HCT116 (cell line): ENCODE data around the gene ZCCHC3. TPM values are rescaled to one million over a fixed set of nuclear protein-coding genes. Genes with fewer than 3 reads are reported as not detected.

Experiments used
- ATAC-seq: fragments of 200-7000 bp; cut with Tn5 transposase; 2 replicates; pipeline ENCODE4 v1.9.1; 2020; ENCODE audit warnings: mild to moderate bottlenecking, moderate library complexity
- BruUV-seq: library from RNA; stranded (reverse); fragments of 400-500 nt; replicated peaks from 2 replicates; lab custom pipeline; 2021; lab: Mats Ljungman, UMichigan
- CTCF ChIA-PET: fragments of 300-600 bp; sonication (Branson Sonifier 250); formaldehyde crosslinking; loops from one replicate; lab custom pipeline; 2021; ENCODE audit warnings: antibody characterized with exemption; lab: Charles Lee
- POLR2A ChIA-PET: fragments of 300-600, 350-600 bp; sonication (Branson Sonifier 250); formaldehyde crosslinking; loops from one replicate; lab custom pipeline; 2021; ENCODE audit warnings: antibody characterized with exemption; lab: Charles Lee
- RAD21 ChIA-PET, 2 experiments: fragments of 300-600 bp; sonication (Branson Sonifier 250); formaldehyde crosslinking; loops; one replicate each; lab custom pipeline; 2023; ENCODE audit warnings: low total read pairs in 2 of 2; ENCODE audit not compliant: uncharacterized antibody in 2 of 2, unreplicated experiment in 2 of 2, low non-redundant PET in 1 of 2; lab: Charles Lee
- DNase-seq: peaks from one replicate; pipeline ENCODE4 v3.0.0-alpha.2; 2010; ENCODE audit warnings: low read depth, low spot score
- H2AFZ ChIP-seq: fragments of 200-600 bp; shearing (Covaris generic), sonication (generic); 2 replicates; pipeline ENCODE4 v1.6.1; 2017; ENCODE audit warnings: low read depth, mixed run types, mixed read lengths, antibody characterized with exemption, low read length; ENCODE audit not compliant: poor library complexity, severe bottlenecking
- H3K27ac ChIP-seq: 2 replicates; pipeline ENCODE4 v1.5.1; 2012; ENCODE audit warnings: low read depth, low read length
- H3K27me3 ChIP-seq: fragments of 200-600 bp; sonication (generic); 2 replicates; pipeline ENCODE4 v1.6.1; 2016; ENCODE audit warnings: mixed run types, low read length, mixed read lengths; ENCODE audit not compliant: insufficient read depth
- H3K36me3 ChIP-seq, 2 experiments: fragments of 200-500 bp in 1 of 2; fragments of 200-600 bp in 1 of 2; sonication (Bioruptor generic) in 1 of 2; sonication (generic) in 1 of 2; 2 replicates each; pipeline versions ENCODE4 v1.5.1 to v1.6.1; 2014 to 2016; ENCODE audit warnings: low read length in 2 of 2, inconsistent platforms in 1 of 2, mixed read lengths in 1 of 2, mixed run types in 1 of 2; ENCODE audit not compliant: insufficient read depth in 2 of 2, control insufficient read depth in 1 of 2
- H3K4me1 ChIP-seq, 2 experiments: fragments of 200-600 bp in 1 of 2; sonication (generic) in 1 of 2; 2 replicates each; pipeline versions ENCODE4 v1.5.1 to v1.6.1; 2012 to 2017; ENCODE audit warnings: low read length in 2 of 2, inconsistent platforms in 1 of 2, mild to moderate bottlenecking in 1 of 2, mixed read lengths in 1 of 2, mixed run types in 1 of 2, moderate library complexity in 1 of 2; ENCODE audit not compliant: insufficient read depth in 2 of 2, control insufficient read depth in 1 of 2
- H3K4me2 ChIP-seq: fragments of 200-600 bp; sonication (generic); 2 replicates; pipeline ENCODE4 v1.6.1; 2017; ENCODE audit warnings: mixed run types, low read length, mixed read lengths
- H3K4me3 ChIP-seq, 2 experiments: fragments of 200-600 bp in 1 of 2; sonication (generic) in 1 of 2; replicated peaks in 1 of 2; 2 replicates each; pipeline ENCODE4 v1.5.1; 2011 to 2016; ENCODE audit warnings: low read length in 2 of 2, control low read depth in 1 of 2, low read depth in 1 of 2, mild to moderate bottlenecking in 1 of 2, mixed read lengths in 1 of 2, mixed run types in 1 of 2
- H3K79me2 ChIP-seq: fragments of 200-600 bp; sonication (generic); 2 replicates; pipeline ENCODE4 v1.6.1; 2017; ENCODE audit warnings: mild to moderate bottlenecking, mixed run types, low read length, moderate library complexity, mixed read lengths; ENCODE audit not compliant: insufficient read depth
- H3K9ac ChIP-seq: fragments of 200-600 bp; sonication (generic); 2 replicates; pipeline ENCODE4 v1.6.1; 2016; ENCODE audit warnings: low read length, mixed read lengths
- H3K9me2 ChIP-seq: fragments of 200-600 bp; sonication (generic), shearing (Covaris generic); 2 replicates; pipeline ENCODE4 v1.6.1; 2017; ENCODE audit warnings: mixed run types, mild to moderate bottlenecking, moderate library complexity; ENCODE audit not compliant: insufficient read depth
- H3K9me3 ChIP-seq, 2 experiments: fragments of 200-500 bp in 1 of 2; fragments of 200-600 bp in 1 of 2; sonication (Bioruptor generic) in 1 of 2; sonication (generic) in 1 of 2; 2 replicates each; pipeline ENCODE4 v1.6.1; 2014 to 2017; ENCODE audit warnings: low read length in 2 of 2, mixed read lengths in 2 of 2, inconsistent platforms in 1 of 2, low read depth in 1 of 2, mild to moderate bottlenecking in 1 of 2, mixed run types in 1 of 2, moderate library complexity in 1 of 2; ENCODE audit not compliant: control insufficient read depth in 1 of 2, insufficient read depth in 1 of 2
- H4K20me1 ChIP-seq: fragments of 200-600 bp; sonication (generic), shearing (Covaris generic); 2 replicates; pipeline ENCODE4 v1.6.1; 2017; ENCODE audit warnings: mixed run types, mild to moderate bottlenecking, moderate library complexity; ENCODE audit not compliant: insufficient read depth
- CBX3 ChIP-seq: IDR thresholded peaks from 2 replicates; pipeline ENCODE4 v1.6.1; 2012; ENCODE audit warnings: low read depth
- CEBPB ChIP-seq: IDR thresholded peaks from 2 replicates; pipeline ENCODE4 v1.6.1; 2012; ENCODE audit warnings: low read depth
- EGR1 ChIP-seq: IDR thresholded peaks from 2 replicates; pipeline ENCODE4 v1.6.1; 2012; ENCODE audit warnings: low read depth
- ELF1 ChIP-seq: IDR thresholded peaks from 2 replicates; pipeline ENCODE4 v1.6.1; 2012; ENCODE audit warnings: low read depth, borderline replicate concordance
- EZH2 ChIP-seq: fragments of 200-600 bp; sonication (generic); IDR thresholded peaks from 2 replicates; pipeline ENCODE4 v1.6.1; 2017; ENCODE audit warnings: antibody characterized with exemption, mixed run types
- EZH2phosphoT487 ChIP-seq: fragments of 200-600 bp; IDR thresholded peaks from 2 replicates; pipeline ENCODE4 v1.6.1; 2018; ENCODE audit warnings: antibody characterized with exemption, borderline replicate concordance
- FOSL1 ChIP-seq: IDR thresholded peaks from 2 replicates; pipeline ENCODE4 v1.6.1; 2012; ENCODE audit warnings: low read depth
- JUND ChIP-seq: IDR thresholded peaks from 2 replicates; pipeline ENCODE4 v1.6.1; 2012
- RAD21 ChIP-seq: IDR thresholded peaks from 2 replicates; pipeline ENCODE4 v1.6.1; 2012; ENCODE audit warnings: low read depth, mild to moderate bottlenecking
- REST ChIP-seq: IDR thresholded peaks from 2 replicates; pipeline ENCODE4 v1.6.1; 2012; ENCODE audit warnings: low read depth
- SP1 ChIP-seq: IDR thresholded peaks from 2 replicates; pipeline ENCODE4 v1.6.1; 2012; ENCODE audit warnings: low read depth
- SRF ChIP-seq: IDR thresholded peaks from 2 replicates; pipeline ENCODE4 v1.6.1; 2012; ENCODE audit warnings: low read depth
- TCF7L2 ChIP-seq: IDR thresholded peaks from 2 replicates; pipeline ENCODE4 v1.7.0; 2011; ENCODE audit warnings: borderline replicate concordance, inconsistent platforms; ENCODE audit not compliant: insufficient read depth, insufficient read length; ENCODE audit errors: extremely low read depth
- YY1 ChIP-seq: IDR thresholded peaks from 2 replicates; pipeline ENCODE4 v1.6.1; 2011; ENCODE audit warnings: low read length, low read depth, moderate library complexity, mild to moderate bottlenecking; ENCODE audit not compliant: insufficient replicate concordance; ENCODE audit errors: extremely low read depth
- ZBTB33 ChIP-seq: IDR thresholded peaks from 2 replicates; pipeline ENCODE4 v1.6.1; 2011; ENCODE audit warnings: mild to moderate bottlenecking, low read length, moderate library complexity; ENCODE audit not compliant: insufficient replicate concordance; ENCODE audit errors: extremely low read depth
- ZFX ChIP-seq: fragments of 450-650 bp; IDR thresholded peaks from 2 replicates; pipeline ENCODE4 v1.6.1; 2017
- intact Hi-C: fragments of 100-400 bp; cut with micrococcal nuclease; formaldehyde crosslinking; loops from 2 replicates; pipeline ENCODE4 v1.10.0; 2022
- total RNA-seq: library from RNA; stranded (reverse); gene quantifications from one replicate; pipeline ENCODE4 v1.2.1, GENCODE V29; 2021; ENCODE audit not compliant: unreplicated experiment
- TF ChIP-seq, protein P1 (sequence below), 3 experiments: fragments of 200-600 bp in 1 of 3; sonication (generic) in 1 of 3; IDR thresholded peaks in 2 of 3; conservative IDR thresholded peaks in 1 of 3; 2 replicates each; pipeline ENCODE4 v1.5.1; 2012 to 2017; ENCODE audit warnings: low read depth in 2 of 3, low read length in 2 of 3, antibody characterized with exemption in 1 of 3, borderline replicate concordance in 1 of 3, control low read depth in 1 of 3, mild to moderate bottlenecking in 1 of 3, mixed read lengths in 1 of 3, mixed run types in 1 of 3, moderate library complexity in 1 of 3; ENCODE audit not compliant: insufficient read depth in 1 of 3

ZCCHC3 gene
- total RNA-seq, 1 experiment from 2014 or later, result 19.3 TPM

DNA sequence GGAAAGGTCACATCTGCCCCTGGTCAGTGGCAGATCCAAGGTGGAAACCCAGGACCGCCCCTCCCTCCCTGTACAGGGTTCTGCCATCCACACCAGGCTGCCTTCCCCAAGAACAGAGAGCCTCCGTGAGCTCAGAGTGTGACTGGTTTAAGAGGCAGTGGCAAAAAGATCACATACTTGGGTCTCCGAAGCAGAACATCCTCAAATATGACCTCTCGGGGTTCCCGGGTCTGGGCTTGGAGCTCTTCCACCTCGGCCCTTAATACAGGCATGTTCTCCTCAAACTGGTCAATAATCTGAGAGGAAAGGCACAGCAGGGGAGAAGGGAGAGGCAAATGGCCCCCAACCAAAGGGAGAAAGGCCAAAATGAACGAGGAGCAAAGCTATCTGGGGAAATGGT, 21.6 kb upstream of the ZCCHC3 start (continued):
- TF ChIP-seq CBX3 (no peak), SRF (no peak), JUND (no peak)

DNA sequence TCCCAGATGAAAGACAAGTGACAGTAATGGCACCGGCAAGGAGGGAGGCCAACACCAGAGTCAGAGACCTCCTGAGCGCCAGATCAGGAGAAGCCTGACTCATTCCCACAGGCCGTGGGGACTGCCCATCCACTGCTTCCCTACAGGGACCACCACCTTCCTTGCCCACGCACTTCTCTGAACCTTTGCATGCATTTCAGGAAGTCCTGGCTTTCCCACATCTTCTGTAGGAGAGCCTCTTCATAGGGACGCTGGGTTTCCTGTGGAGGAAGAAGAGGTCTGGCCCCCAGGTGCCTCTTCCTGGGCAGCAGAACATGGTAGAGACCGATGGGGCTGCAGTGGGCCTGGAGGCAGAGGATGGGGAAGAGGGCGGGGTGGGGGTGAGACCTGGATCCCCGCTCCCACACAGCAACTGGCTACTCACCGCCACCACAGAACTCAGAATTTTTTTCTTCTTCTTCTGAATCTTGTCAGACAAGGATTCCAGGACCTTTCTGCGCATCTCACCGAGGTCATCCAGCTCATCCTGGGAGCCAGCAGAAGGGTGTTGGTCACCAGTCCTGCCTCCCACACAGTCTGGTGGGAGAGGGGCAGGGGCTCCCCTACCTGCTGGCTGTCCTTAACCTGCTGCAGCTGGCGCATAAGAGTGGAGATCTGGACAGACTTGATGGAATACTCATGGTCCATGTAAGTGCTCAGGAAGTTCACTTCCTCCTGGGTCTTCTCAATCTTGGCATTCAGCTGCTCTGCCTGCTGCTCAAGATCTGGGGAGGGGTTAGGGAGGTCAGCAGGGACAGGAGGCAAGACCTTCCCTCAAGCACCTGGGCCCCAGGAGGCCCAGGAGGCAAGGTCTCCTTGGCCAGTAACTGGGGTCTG, 20.5 kb upstream of the ZCCHC3 start:
- POLR2A ChIA-PET, result no interaction called here
- TF ChIP-seq TCF7L2, result no peak
- no peak for TF ChIP-seq CEBPB
- no peak for TF ChIP-seq EGR1
- TF ChIP-seq EZH2, result no peak
- TF ChIP-seq CBX3, result no peak
- TF ChIP-seq RAD21, result no peak
- TF ChIP-seq JUND, result no peak
- TF ChIP-seq EZH2phosphoT487, result no peak
- no peak for TF ChIP-seq ZFX
- TF ChIP-seq FOSL1, result no peak
- no peak for TF ChIP-seq ELF1
- TF ChIP-seq, protein P1, sequence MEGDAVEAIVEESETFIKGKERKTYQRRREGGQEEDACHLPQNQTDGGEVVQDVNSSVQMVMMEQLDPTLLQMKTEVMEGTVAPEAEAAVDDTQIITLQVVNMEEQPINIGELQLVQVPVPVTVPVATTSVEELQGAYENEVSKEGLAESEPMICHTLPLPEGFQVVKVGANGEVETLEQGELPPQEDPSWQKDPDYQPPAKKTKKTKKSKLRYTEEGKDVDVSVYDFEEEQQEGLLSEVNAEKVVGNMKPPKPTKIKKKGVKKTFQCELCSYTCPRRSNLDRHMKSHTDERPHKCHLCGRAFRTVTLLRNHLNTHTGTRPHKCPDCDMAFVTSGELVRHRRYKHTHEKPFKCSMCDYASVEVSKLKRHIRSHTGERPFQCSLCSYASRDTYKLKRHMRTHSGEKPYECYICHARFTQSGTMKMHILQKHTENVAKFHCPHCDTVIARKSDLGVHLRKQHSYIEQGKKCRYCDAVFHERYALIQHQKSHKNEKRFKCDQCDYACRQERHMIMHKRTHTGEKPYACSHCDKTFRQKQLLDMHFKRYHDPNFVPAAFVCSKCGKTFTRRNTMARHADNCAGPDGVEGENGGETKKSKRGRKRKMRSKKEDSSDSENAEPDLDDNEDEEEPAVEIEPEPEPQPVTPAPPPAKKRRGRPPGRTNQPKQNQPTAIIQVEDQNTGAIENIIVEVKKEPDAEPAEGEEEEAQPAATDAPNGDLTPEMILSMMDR (IDR thresholded peaks at IDR 0.05 in 2 of 3, conservative IDR thresholded peaks at IDR 0.05 in 1 of 3; ENCODE audit: borderline replicate concordance in 1 of 3, insufficient read depth in 1 of 3, low read depth in 2 of 3, low read length in 2 of 3), result no peak
- no peak for TF ChIP-seq SP1
- no peak for TF ChIP-seq ZBTB33
- no peak for TF ChIP-seq REST
- TF ChIP-seq YY1, result no peak

More for the DNA sequence above, 20.5 kb upstream of the ZCCHC3 start:
- H3K4me1 ChIP-seq, result no peaks in the 10 kb centered on the region
- ChIA-PET RAD21 (no interaction called here), CTCF (no interaction called here)
- BruUV-seq, result TSS peak; percentile 29
- peaks cover 3 to 26% of the 10 kb centered on the region in 2 experiments; a peak in 2 of 4 replicates for H3K36me3 ChIP-seq
- intact Hi-C loops, result no loop called here
- no peak overlapping the region for H3K27ac ChIP-seq
- DNase-seq (no peak), ATAC-seq (no peak)
- no peaks in the 10 kb centered on the region for H3K79me2 ChIP-seq
- no peaks in the 10 kb centered on the region for H3K27me3 ChIP-seq
- H3K9ac ChIP-seq, result no peak overlapping the region
- H3K9me3 ChIP-seq, result no peaks in the 10 kb centered on the region
- H3K9me2 ChIP-seq, result no peaks in the 10 kb centered on the region
- no peak overlapping the region for H3K4me2 ChIP-seq
- H3K4me3 ChIP-seq, result no peak overlapping the region
- H4K20me1 ChIP-seq, result no peaks in the 10 kb centered on the region
- no peak overlapping the region for H2AFZ ChIP-seq
